Inflammatory macrophage treated with lipopolysaccharide for 4 hours (primary cell): ENCODE results near the gene HHAT.

ENCODE experiments used
- DNase-seq: peaks from one replicate; pipeline ENCODE4 v3.0.0-alpha.2; 2020

The HHAT gene

GRCh38 chr1:210445931-210446330 is 117.2 kb downstream of the HHAT start:
- no peak for DNase-seq

- peak; percentile 30 for DNase-seq
Measured at GRCh38 chr1:210446479-210446878, 117.8 kb downstream of the HHAT start.

- DNase-seq, result no peak
Measured at GRCh38 chr1:210447456-210448057, 118.9 kb downstream of the HHAT start.

- peak; percentile 24 for DNase-seq
Measured at GRCh38 chr1:210448297-210448892, 119.7 kb downstream of the HHAT start.

GRCh38 chr1:210455840-210456603 is 127.3 kb downstream of the HHAT start:
- DNase-seq, result peak; percentile 17

- peak; percentile 66 for DNase-seq
Measured at GRCh38 chr1:210456731-210457255, 128.1 kb downstream of the HHAT start.

GRCh38 chr1:210457568-210457967 is 128.9 kb downstream of the HHAT start:
- DNase-seq, result no peak

GRCh38 chr1:210464519-210465039 is 135.9 kb downstream of the HHAT start:
- no peak for DNase-seq

GRCh38 chr1:210465150-210465549 is 136.4 kb downstream of the HHAT start:
- no peak for DNase-seq

- no peak for DNase-seq
Measured at GRCh38 chr1:210467440-210468043, 138.8 kb downstream of the HHAT start.

GRCh38 chr1:210469441-210469840 is 140.7 kb downstream of the HHAT start:
- DNase-seq, result no peak

GRCh38 chr1:210475321-210475720 is 146.6 kb downstream of the HHAT start:
- DNase-seq, result peak; percentile 56

- DNase-seq, result no peak
Measured at GRCh38 chr1:210475806-210476205, 147.1 kb downstream of the HHAT start.

- no peak for DNase-seq
Measured at GRCh38 chr1:210476730-210477129, 148.0 kb downstream of the HHAT start.

GRCh38 chr1:210477328-210477924 is 148.7 kb downstream of the HHAT start:
- DNase-seq, result no peak

- no peak for DNase-seq
Measured at GRCh38 chr1:210478820-210479219, 150.1 kb downstream of the HHAT start.

GRCh38 chr1:210482491-210482890 is 153.8 kb downstream of the HHAT start:
- DNase-seq, result no peak

- no peak for DNase-seq
Measured at GRCh38 chr1:210482945-210483617, 154.4 kb downstream of the HHAT start.

- DNase-seq, result no peak
Measured at GRCh38 chr1:210483821-210484220, 155.1 kb downstream of the HHAT start.

GRCh38 chr1:210487021-210487420 is 158.3 kb downstream of the HHAT start:
- no peak for DNase-seq

- no peak for DNase-seq
Measured at GRCh38 chr1:210489491-210489890, 160.8 kb downstream of the HHAT start.

GRCh38 chr1:210490781-210491180 is 162.1 kb downstream of the HHAT start:
- DNase-seq, result no peak
